ENCODE results near the gene ZNF385D.
A peak's percentile ranks its signal among the peaks of the same experiment; 100 is the strongest.

GRCh38 chr3:21447476-21448151 lies 303.4 kb downstream of the ZNF385D start:
- no peak for TF ChIP-seq CTCF (IDR thresholded peaks at IDR 0.05)
- TF ChIP-seq SMC3 (IDR thresholded peaks at IDR 0.05; ENCODE audit: low read depth, low read length) = no peak
- TF ChIP-seq FOXM1 (IDR thresholded peaks at IDR 0.05; ENCODE audit: low read depth) = no peak
- TF ChIP-seq CHD2 (IDR thresholded peaks at IDR 0.05; ENCODE audit: low read length, partially characterized antibody) = no peak
- peak; percentile 7 to 73; a peak in 3 of 4 replicates for TF ChIP-seq EP300 (IDR thresholded peaks at IDR 0.05; ENCODE audit: borderline replicate concordance in 1 of 2, low read depth in 1 of 2, low read length in 1 of 2)
- no peak for TF ChIP-seq POLR2AphosphoS5 (IDR thresholded peaks at IDR 0.05; ENCODE audit: low read depth, low read length)
- TF ChIP-seq MAX (IDR thresholded peaks at IDR 0.05; ENCODE audit: low read depth) = no peak
- no peak for TF ChIP-seq FOXJ3 (CRISPR knock-in tag; IDR thresholded peaks at IDR 0.05)
- TF ChIP-seq EZH2phosphoT487 (IDR thresholded peaks at IDR 0.05; ENCODE audit: borderline replicate concordance, low read depth) = no peak
- TF ChIP-seq FOSL2 (IDR thresholded peaks at IDR 0.05; ENCODE audit: borderline replicate concordance, low read depth) = 0 out of 2 replicates have a peak, but pooled peaks have one; percentile 3
- TF ChIP-seq TCF12 (IDR thresholded peaks at IDR 0.05) = peak; percentile 73
- TF ChIP-seq MXI1 (IDR thresholded peaks at IDR 0.05; ENCODE audit: low read depth, low read length) = no peak
- no peak for TF ChIP-seq YY1 (IDR thresholded peaks at IDR 0.05; ENCODE audit: low read depth)

All from SK-N-SH (cell line).